GM12878 (cell line): Measurements from ENCODE around the gene EPHA2. TPM values are rescaled to one million over a fixed set of nuclear protein-coding genes. Genes with fewer than 3 reads are reported as not detected.

Source experiments
- ATAC-seq: fragments of 200-7000 bp; cut with Tn5 transposase; 3 replicates; pipeline ENCODE4 v1.9.1; 2020; ENCODE audit warnings: mild to moderate bottlenecking, moderate library complexity
- BruUV-seq: library from RNA; stranded (reverse); fragments of 400-500 nt; replicated peaks from 2 replicates; lab custom pipeline; 2021; lab: Mats Ljungman, UMichigan
- CTCF ChIA-PET: fragments of 300-600 bp; sonication (Branson Sonifier 250); formaldehyde crosslinking; extraction: SDS; loops from one replicate; lab custom pipeline; 2021; ENCODE audit warnings: inconsistent platforms; lab: Yijun Ruan, JAX
- POLR2A ChIA-PET: fragments of 350-600 bp; formaldehyde crosslinking; extraction: SDS; loops from one replicate; lab custom pipeline; 2021; ENCODE audit warnings: inconsistent platforms; lab: Charles Lee
- RAD21 ChIA-PET: fragments of 300-600 bp; sonication (Branson Sonifier 250); formaldehyde crosslinking; loops from one replicate; lab custom pipeline; 2023; ENCODE audit warnings: antibody characterized with exemption; ENCODE audit not compliant: unreplicated experiment; lab: Charles Lee
- SMC1A ChIA-PET: fragments of 300-600 bp; sonication (Branson Sonifier 250); formaldehyde crosslinking; loops from one replicate; lab custom pipeline; 2023; ENCODE audit not compliant: unreplicated experiment, uncharacterized antibody; lab: Charles Lee
- DNase-seq: peaks from one replicate; pipeline ENCODE4 v3.0.0-alpha.2; 2011; ENCODE audit warnings: low read depth, low spot score
- FAIRE-seq: peaks from 3 replicates; lab custom pipeline; 2011; peaks lifted over from hg19 to GRCh38; lab: Jason Lieb, UNC
- H2AFZ ChIP-seq: 2 replicates; pipeline ENCODE4 v1.6.0; 2011; ENCODE audit warnings: low read depth, low read length, control low read depth; ENCODE audit not compliant: control insufficient read depth
- H3K27ac ChIP-seq: 2 replicates; pipeline ENCODE4 v1.5.1; 2011; ENCODE audit warnings: control low read depth; ENCODE audit not compliant: control insufficient read depth, insufficient read depth
- H3K27me3 ChIP-seq, 2 experiments: replicated peaks in 1 of 2; 2 replicates each; pipeline versions ENCODE4 v1.6.0 to v1.6.1; 2011; ENCODE audit warnings: low read length in 1 of 2; ENCODE audit not compliant: control insufficient read depth in 2 of 2, insufficient read depth in 2 of 2
- H3K36me3 ChIP-seq, 2 experiments: 2 replicates each; pipeline ENCODE4 v1.5.1; 2011; ENCODE audit warnings: low read length in 1 of 2; ENCODE audit not compliant: control insufficient read depth in 2 of 2, insufficient read depth in 2 of 2
- H3K4me1 ChIP-seq: 2 replicates; pipeline ENCODE4 v1.6.1; 2011; ENCODE audit warnings: mild to moderate bottlenecking, low read length, moderate library complexity, mixed read lengths; ENCODE audit not compliant: control insufficient read depth, insufficient read depth
- H3K4me2 ChIP-seq: 2 replicates; pipeline ENCODE4 v1.6.0; 2011; ENCODE audit warnings: control low read depth; ENCODE audit not compliant: control insufficient read depth, insufficient read depth
- H3K4me3 ChIP-seq: fragments of 200-600 bp; sonication (generic); 2 replicates; pipeline ENCODE4 v1.5.1; 2016
- H3K79me2 ChIP-seq: 2 replicates; pipeline ENCODE4 v1.6.0; 2011; ENCODE audit warnings: low read length; ENCODE audit not compliant: control insufficient read depth, insufficient read depth
- H3K9ac ChIP-seq: 2 replicates; pipeline ENCODE4 v1.8.0; 2011; ENCODE audit warnings: low read length, control low read depth, mixed read lengths; ENCODE audit not compliant: control insufficient read depth, insufficient read depth
- H3K9me3 ChIP-seq: replicated peaks from 3 replicates; pipeline ENCODE4 v1.5.1; 2011; ENCODE audit warnings: mild to moderate bottlenecking, low read length; ENCODE audit not compliant: control insufficient read depth, insufficient read depth
- H4K20me1 ChIP-seq: 2 replicates; pipeline ENCODE4 v1.6.0; 2011; ENCODE audit not compliant: control insufficient read depth, insufficient read depth
- CHD4 ChIP-seq: fragments of 200-600 bp; sonication (generic); IDR thresholded peaks from 2 replicates; pipeline ENCODE4 v1.6.1; 2016; ENCODE audit warnings: mild to moderate bottlenecking
- E2F4 ChIP-seq: IDR thresholded peaks from 2 replicates; pipeline ENCODE4 v1.6.1; 2012; ENCODE audit warnings: low read depth, low read length, improper control_type of control experiment
- E2F8 ChIP-seq: fragments of 450-650 bp; IDR thresholded peaks from 2 replicates; pipeline ENCODE4 v1.6.1; 2018; ENCODE audit warnings: mild to moderate bottlenecking, low read depth, moderate library complexity; ENCODE audit not compliant: partially characterized antibody
- IKZF2 ChIP-seq, 2 experiments: fragments of 450-650 bp; IDR thresholded peaks; 2 replicates each; pipeline ENCODE4 v1.6.1; 2017; ENCODE audit warnings: mild to moderate bottlenecking in 2 of 2, moderate library complexity in 2 of 2
- NFXL1 ChIP-seq: fragments of 450-650 bp; IDR thresholded peaks from 2 replicates; pipeline ENCODE4 v1.6.1; 2017; ENCODE audit warnings: antibody characterized with exemption, mild to moderate bottlenecking, borderline replicate concordance
- NR2F1 ChIP-seq: fragments of 450-650 bp; conservative IDR thresholded peaks from 2 replicates; pipeline ENCODE4 v1.6.1; 2017; ENCODE audit warnings: mild to moderate bottlenecking
- PML ChIP-seq: IDR thresholded peaks from 2 replicates; pipeline ENCODE4 v1.6.1; 2012; ENCODE audit warnings: low read length, inconsistent platforms
- RAD21 ChIP-seq: IDR thresholded peaks from 2 replicates; pipeline ENCODE4 v1.6.1; 2011; ENCODE audit warnings: mild to moderate bottlenecking, low read depth, low read length, moderate library complexity; ENCODE audit not compliant: insufficient read depth
- REST ChIP-seq: IDR thresholded peaks from 2 replicates; pipeline ENCODE4 v1.6.1; 2012; ENCODE audit warnings: mild to moderate bottlenecking, low read depth, low read length
- SMAD5 ChIP-seq: IDR thresholded peaks from 2 replicates; pipeline ENCODE4 v1.6.1; 2016; ENCODE audit warnings: antibody characterized with exemption, low read depth
- SMARCA5 ChIP-seq: fragments of 450-650 bp; IDR thresholded peaks from 2 replicates; pipeline ENCODE4 v1.6.1; 2017; ENCODE audit warnings: mild to moderate bottlenecking
- ZBTB4 ChIP-seq: fragments of 450-650 bp; formaldehyde crosslinking; IDR thresholded peaks from 2 replicates; pipeline ENCODE4 v1.4.0; 2022; ENCODE audit warnings: mild to moderate bottlenecking, moderate library complexity
- WGBS: methylation state at CpG from one replicate; pipeline ENCODE4 v1.1.6; 2016; ENCODE audit warnings: low lambda C conversion rate; ENCODE audit not compliant: insufficient replicate concordance, insufficient coverage; ENCODE audit errors: missing lambda C conversion rate; 5-methylcytosine and 5-hydroxymethylcytosine counted together
- in situ Hi-C: fragments of 300-500 bp; cut with MboI; formaldehyde crosslinking; loops from 9 replicates; pipeline ENCODE4 v1.14.3; 2018; ENCODE audit warnings: mixed read lengths
- intact Hi-C: fragments of 100-400 bp; cut with micrococcal nuclease; formaldehyde crosslinking; loops from one replicate; pipeline ENCODE4 v1.14.2; 2022; ENCODE audit not compliant: unreplicated experiment
- polyA plus RNA-seq, 11 experiments: library from polyadenylated mRNA; depleted of rRNA in 4 of 11; unstranded in 6 of 11; stranded (reverse) in 5 of 11; fragments of >200 nt; fragmentation: Nextera tagmentation in 4 of 11; fragmentation: Illumina TruSeq in 1 of 11; extraction: Ambion mirVana in 4 of 11; extraction: Trizol in 1 of 11; gene quantifications; 1 replicate in 1 of 11; 2 replicates in 10 of 11; pipeline versions ENCODE4 v1.2.1 to v1.2.3, GENCODE V29; 2011 to 2016; ENCODE audit warnings: inconsistent platforms in 2 of 11, missing spikeins in 2 of 11, low read depth in 1 of 11
- total RNA-seq, 4 experiments: library from RNA; depleted of rRNA in 3 of 4; stranded (reverse); fragments of >200 nt in 3 of 4; fragmentation: Illumina TruSeq in 1 of 4; extraction: Trizol in 1 of 4; gene quantifications; 2 replicates each; pipeline versions ENCODE4 v1.2.1 to v1.2.3, GENCODE V29; 2013 to 2021

EPHA2 gene
- total and polyA plus RNA-seq, 10 of the 15 experiments (the other 5 are each of a cell fraction or from before 2014, with no cell fraction given): 0.04 to 0.51 (median 0.23) TPM; not detected in 2

- TF ChIP-seq ZBTB4 (CRISPR knock-in tag) (no peak), NR2F1 (no peak)
Observed at GRCh38 chr1:16093611-16094010, 62.3 kb downstream of the EPHA2 start (continued).

GRCh38 chr1:16092923-16093511 is 62.9 kb downstream of the EPHA2 start:
- DNase-seq (no peak), ATAC-seq (no peak), FAIRE-seq (no peak)
- no peaks in the 10 kb centered on the region for H3K9me3 ChIP-seq
- no peak overlapping the region for H3K9ac ChIP-seq
- H3K36me3 ChIP-seq: no peaks in the 10 kb centered on the region
- intact Hi-C loops (no loop called here), in situ Hi-C loops (no loop called here)
- ChIA-PET POLR2A (interaction anchor here (0.6 kb wide), 1 partner anchor 879 kb away, joined by 5 read pairs; no protein-coding TSS in a partner anchor), RAD21 (interaction anchor here (1.2 kb wide), 1 partner anchor 11 kb away, joined by 3 read pairs; no protein-coding TSS in a partner anchor), SMC1A (no interaction called here), CTCF (no interaction called here)
- H3K27ac ChIP-seq: no peak overlapping the region
- H3K79me2 ChIP-seq: no peaks in the 10 kb centered on the region
- no peak overlapping the region for H3K4me2 ChIP-seq
- H3K4me3 ChIP-seq: no peak overlapping the region
- no peaks in the 10 kb centered on the region; a peak in 2 of 4 replicates for H3K27me3 ChIP-seq
- no TSS peak for BruUV-seq
- no peak overlapping the region for H2AFZ ChIP-seq
- no peaks in the 10 kb centered on the region for H3K4me1 ChIP-seq
- whole genome bisulfite sequencing: 48% methylated on average over 9 of the region's 9 CpGs
- H4K20me1 ChIP-seq: no peaks in the 10 kb centered on the region
- no peak for TF ChIP-seq RAD21
- no peak for TF ChIP-seq NFXL1
- no peak for TF ChIP-seq CHD4
- TF ChIP-seq PML: no peak
- TF ChIP-seq REST: no peak
- TF ChIP-seq SMARCA5: no peak
- TF ChIP-seq SMAD5: no peak
- no peak for TF ChIP-seq E2F8
- TF ChIP-seq IKZF2 (IDR thresholded peaks at IDR 0.05): no peak
- TF ChIP-seq E2F4: no peak
